ENCODE data around the gene ATXN7. TPM values are rescaled to one million over a fixed set of nuclear protein-coding genes. Genes with fewer than 3 reads are reported as not detected.

ATXN7 gene
- total RNA-seq, 1 experiment from 2014 or later, result 27.5 TPM

DNA sequence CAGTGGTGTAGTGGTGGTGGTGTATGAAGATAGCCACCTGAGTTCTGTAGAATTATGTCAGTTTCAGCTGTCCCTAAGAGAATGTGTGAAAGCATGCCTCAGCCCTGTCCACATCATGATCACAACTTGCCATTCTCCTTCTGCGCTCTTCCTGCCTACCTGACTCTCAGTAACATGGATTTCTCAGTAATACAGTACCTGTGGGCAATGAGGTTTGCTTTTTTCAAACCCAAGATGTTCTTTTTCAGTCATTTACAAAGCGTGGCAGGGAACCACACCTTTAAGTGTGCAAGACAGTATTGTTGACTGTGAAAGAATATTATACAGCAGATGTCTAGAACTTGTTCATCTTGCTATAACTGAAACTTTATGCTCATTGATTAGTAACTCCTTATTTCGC is 120.7 kb downstream of the ATXN7 start (continued):
- TF ChIP-seq CBX3 (IDR thresholded peaks at IDR 0.05; ENCODE audit: low read depth) (no peak), EZH2phosphoT487 (IDR thresholded peaks at IDR 0.05; ENCODE audit: borderline replicate concordance) (no peak)
- TF ChIP-seq, protein P1, sequence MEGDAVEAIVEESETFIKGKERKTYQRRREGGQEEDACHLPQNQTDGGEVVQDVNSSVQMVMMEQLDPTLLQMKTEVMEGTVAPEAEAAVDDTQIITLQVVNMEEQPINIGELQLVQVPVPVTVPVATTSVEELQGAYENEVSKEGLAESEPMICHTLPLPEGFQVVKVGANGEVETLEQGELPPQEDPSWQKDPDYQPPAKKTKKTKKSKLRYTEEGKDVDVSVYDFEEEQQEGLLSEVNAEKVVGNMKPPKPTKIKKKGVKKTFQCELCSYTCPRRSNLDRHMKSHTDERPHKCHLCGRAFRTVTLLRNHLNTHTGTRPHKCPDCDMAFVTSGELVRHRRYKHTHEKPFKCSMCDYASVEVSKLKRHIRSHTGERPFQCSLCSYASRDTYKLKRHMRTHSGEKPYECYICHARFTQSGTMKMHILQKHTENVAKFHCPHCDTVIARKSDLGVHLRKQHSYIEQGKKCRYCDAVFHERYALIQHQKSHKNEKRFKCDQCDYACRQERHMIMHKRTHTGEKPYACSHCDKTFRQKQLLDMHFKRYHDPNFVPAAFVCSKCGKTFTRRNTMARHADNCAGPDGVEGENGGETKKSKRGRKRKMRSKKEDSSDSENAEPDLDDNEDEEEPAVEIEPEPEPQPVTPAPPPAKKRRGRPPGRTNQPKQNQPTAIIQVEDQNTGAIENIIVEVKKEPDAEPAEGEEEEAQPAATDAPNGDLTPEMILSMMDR (IDR thresholded peaks at IDR 0.05 in 2 of 3, conservative IDR thresholded peaks at IDR 0.05 in 1 of 3; ENCODE audit: borderline replicate concordance in 1 of 3, insufficient read depth in 1 of 3, low read depth in 2 of 3, low read length in 2 of 3), result no peak

DNA sequence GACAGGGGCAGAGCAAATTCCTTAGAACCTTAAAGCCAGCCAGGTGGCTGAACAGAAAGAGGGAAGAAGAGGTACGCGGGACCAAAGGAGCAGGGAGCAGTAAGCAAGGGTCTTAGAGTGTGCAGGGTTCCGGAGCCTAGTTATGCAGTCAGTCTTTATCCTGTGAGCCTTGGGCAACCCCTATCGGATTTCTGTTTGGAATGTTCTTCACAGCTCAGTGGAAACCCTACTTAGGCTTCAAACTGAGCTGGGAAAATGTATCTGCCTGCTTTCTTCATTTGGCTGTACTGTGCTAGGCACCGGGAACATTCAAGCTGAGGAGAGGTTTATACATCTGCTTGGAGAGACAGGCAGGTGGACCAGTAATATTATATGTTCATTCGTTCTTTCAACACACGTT is 122.5 kb downstream of the ATXN7 start:
- no TSS peak for BruUV-seq (replicated peaks)
- no peak overlapping the region for H3K27ac ChIP-seq (ENCODE audit: low read depth, low read length)
- H3K4me3 ChIP-seq (replicated peaks in 1 of 2; ENCODE audit: low read depth in 1 of 2, low read length in 2 of 2), result no peak overlapping the region
- no peak overlapping the region for H3K9ac ChIP-seq (ENCODE audit: low read length)
- no peaks in the 10 kb centered on the region for H3K9me3 ChIP-seq (ENCODE audit: control insufficient read depth in 1 of 2, insufficient read depth in 1 of 2, low read depth in 1 of 2, low read length in 2 of 2)
- intact Hi-C loops (cut with micrococcal nuclease), result no loop called here
- ChIA-PET CTCF (no interaction called here), RAD21 (ENCODE audit: low non-redundant PET in 1 of 2, low total read pairs in 2 of 2, uncharacterized antibody in 2 of 2, unreplicated experiment in 2 of 2) (no interaction called here), POLR2A (no interaction called here)
- DNase-seq (ENCODE audit: low read depth, low spot score) (no peak), ATAC-seq (no peak)
- H3K79me2 ChIP-seq (ENCODE audit: insufficient read depth, low read length), result no peaks in the 10 kb centered on the region; the same call in 1 of the 2 replicates
- H3K4me2 ChIP-seq (ENCODE audit: low read length), result no peak overlapping the region
- peaks cover 7 to 21% of the 10 kb centered on the region in 2 experiments; a peak in 3 of 4 replicates for H3K36me3 ChIP-seq (ENCODE audit: control insufficient read depth in 1 of 2, insufficient read depth in 2 of 2, low read length in 2 of 2)
- no peaks in the 10 kb centered on the region for H3K27me3 ChIP-seq (ENCODE audit: insufficient read depth, low read length)
- H3K9me2 ChIP-seq (ENCODE audit: insufficient read depth), result no peaks in the 10 kb centered on the region
- H3K4me1 ChIP-seq (ENCODE audit: control insufficient read depth in 1 of 2, insufficient read depth in 2 of 2, low read length in 2 of 2), result no peaks in the 10 kb centered on the region
- no peak for TF ChIP-seq TCF7L2 (IDR thresholded peaks at IDR 0.05; ENCODE audit: borderline replicate concordance, extremely low read depth, insufficient read depth, insufficient read length)
- H2AFZ ChIP-seq (ENCODE audit: low read depth, low read length, poor library complexity, severe bottlenecking), result no peak overlapping the region
- H4K20me1 ChIP-seq (ENCODE audit: insufficient read depth), result no peaks in the 10 kb centered on the region

DNA sequence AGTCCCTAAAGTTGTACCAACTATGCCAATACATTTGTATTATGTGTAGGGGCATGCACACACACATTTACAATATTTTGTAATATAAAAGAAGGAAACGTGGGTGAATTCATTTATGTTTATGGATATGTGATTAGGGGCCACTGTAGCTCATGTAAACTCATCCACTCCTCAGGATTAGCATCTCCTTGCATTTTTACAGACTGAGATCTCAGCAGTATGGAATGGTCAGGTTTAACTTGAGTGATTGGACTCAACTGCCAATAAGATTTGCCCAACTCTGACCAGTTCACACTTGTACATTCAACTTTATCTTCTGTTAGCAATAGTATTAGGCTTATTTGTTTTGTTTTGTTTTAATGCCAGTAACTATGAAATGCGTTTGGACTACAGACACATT is 123.2 kb downstream of the ATXN7 start:
- TF ChIP-seq EGR1 (IDR thresholded peaks at IDR 0.05; ENCODE audit: low read depth) (no peak), EZH2phosphoT487 (IDR thresholded peaks at IDR 0.05; ENCODE audit: borderline replicate concordance) (no peak), JUND (IDR thresholded peaks at IDR 0.05) (no peak), YY1 (IDR thresholded peaks at IDR 0.05; ENCODE audit: extremely low read depth, insufficient replicate concordance, low read depth, low read length) (no peak), ZFX (IDR thresholded peaks at IDR 0.05) (no peak), CBX3 (IDR thresholded peaks at IDR 0.05; ENCODE audit: low read depth) (no peak)
- TF ChIP-seq, protein P2, sequence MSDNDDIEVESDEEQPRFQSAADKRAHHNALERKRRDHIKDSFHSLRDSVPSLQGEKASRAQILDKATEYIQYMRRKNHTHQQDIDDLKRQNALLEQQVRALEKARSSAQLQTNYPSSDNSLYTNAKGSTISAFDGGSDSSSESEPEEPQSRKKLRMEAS (IDR thresholded peaks at IDR 0.05), result no peak
- TF ChIP-seq, protein P3, sequence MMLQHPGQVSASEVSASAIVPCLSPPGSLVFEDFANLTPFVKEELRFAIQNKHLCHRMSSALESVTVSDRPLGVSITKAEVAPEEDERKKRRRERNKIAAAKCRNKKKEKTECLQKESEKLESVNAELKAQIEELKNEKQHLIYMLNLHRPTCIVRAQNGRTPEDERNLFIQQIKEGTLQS (IDR thresholded peaks at IDR 0.05), result no peak
- TF ChIP-seq, protein P4, sequence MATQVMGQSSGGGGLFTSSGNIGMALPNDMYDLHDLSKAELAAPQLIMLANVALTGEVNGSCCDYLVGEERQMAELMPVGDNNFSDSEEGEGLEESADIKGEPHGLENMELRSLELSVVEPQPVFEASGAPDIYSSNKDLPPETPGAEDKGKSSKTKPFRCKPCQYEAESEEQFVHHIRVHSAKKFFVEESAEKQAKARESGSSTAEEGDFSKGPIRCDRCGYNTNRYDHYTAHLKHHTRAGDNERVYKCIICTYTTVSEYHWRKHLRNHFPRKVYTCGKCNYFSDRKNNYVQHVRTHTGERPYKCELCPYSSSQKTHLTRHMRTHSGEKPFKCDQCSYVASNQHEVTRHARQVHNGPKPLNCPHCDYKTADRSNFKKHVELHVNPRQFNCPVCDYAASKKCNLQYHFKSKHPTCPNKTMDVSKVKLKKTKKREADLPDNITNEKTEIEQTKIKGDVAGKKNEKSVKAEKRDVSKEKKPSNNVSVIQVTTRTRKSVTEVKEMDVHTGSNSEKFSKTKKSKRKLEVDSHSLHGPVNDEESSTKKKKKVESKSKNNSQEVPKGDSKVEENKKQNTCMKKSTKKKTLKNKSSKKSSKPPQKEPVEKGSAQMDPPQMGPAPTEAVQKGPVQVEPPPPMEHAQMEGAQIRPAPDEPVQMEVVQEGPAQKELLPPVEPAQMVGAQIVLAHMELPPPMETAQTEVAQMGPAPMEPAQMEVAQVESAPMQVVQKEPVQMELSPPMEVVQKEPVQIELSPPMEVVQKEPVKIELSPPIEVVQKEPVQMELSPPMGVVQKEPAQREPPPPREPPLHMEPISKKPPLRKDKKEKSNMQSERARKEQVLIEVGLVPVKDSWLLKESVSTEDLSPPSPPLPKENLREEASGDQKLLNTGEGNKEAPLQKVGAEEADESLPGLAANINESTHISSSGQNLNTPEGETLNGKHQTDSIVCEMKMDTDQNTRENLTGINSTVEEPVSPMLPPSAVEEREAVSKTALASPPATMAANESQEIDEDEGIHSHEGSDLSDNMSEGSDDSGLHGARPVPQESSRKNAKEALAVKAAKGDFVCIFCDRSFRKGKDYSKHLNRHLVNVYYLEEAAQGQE (IDR thresholded peaks at IDR 0.05; ENCODE audit: low read depth), result no peak
- no peaks in the 10 kb centered on the region for H3K9me2 ChIP-seq (ENCODE audit: insufficient read depth)
- intact Hi-C loops (cut with micrococcal nuclease), result no loop called here
- ChIA-PET CTCF (no interaction called here), POLR2A (no interaction called here), RAD21 (ENCODE audit: low non-redundant PET in 1 of 2, low total read pairs in 2 of 2, uncharacterized antibody in 2 of 2, unreplicated experiment in 2 of 2) (no interaction called here)
- no peak overlapping the region for H3K27ac ChIP-seq (ENCODE audit: low read depth, low read length)
- DNase-seq (ENCODE audit: low read depth, low spot score), result no peak
- H4K20me1 ChIP-seq (ENCODE audit: insufficient read depth), result no peaks in the 10 kb centered on the region
- H3K4me1 ChIP-seq (ENCODE audit: control insufficient read depth in 1 of 2, insufficient read depth in 2 of 2, low read length in 2 of 2), result no peaks in the 10 kb centered on the region
- no peak overlapping the region for H2AFZ ChIP-seq (ENCODE audit: low read depth, low read length, poor library complexity, severe bottlenecking)
- H3K27me3 ChIP-seq (ENCODE audit: insufficient read depth, low read length), result no peaks in the 10 kb centered on the region
- H3K9ac ChIP-seq (ENCODE audit: low read length), result no peak overlapping the region
- ATAC-seq, result no peak
- no TSS peak for BruUV-seq (replicated peaks)
- H3K79me2 ChIP-seq (ENCODE audit: insufficient read depth, low read length), result no peaks in the 10 kb centered on the region
- peaks cover 9 to 15% of the 10 kb centered on the region in 2 experiments; a peak in 3 of 4 replicates for H3K36me3 ChIP-seq (ENCODE audit: control insufficient read depth in 1 of 2, insufficient read depth in 2 of 2, low read length in 2 of 2)
- H3K4me3 ChIP-seq (replicated peaks in 1 of 2; ENCODE audit: low read depth in 1 of 2, low read length in 2 of 2), result no peak overlapping the region
- H3K4me2 ChIP-seq (ENCODE audit: low read length), result no peak overlapping the region
- H3K9me3 ChIP-seq (ENCODE audit: control insufficient read depth in 1 of 2, insufficient read depth in 1 of 2, low read depth in 1 of 2, low read length in 2 of 2), result no peaks in the 10 kb centered on the region

Measured in HCT116 (cell line).